Measurements from ENCODE around the gene MAGEA2.
"Not testable (repeated sequence)": the region's sequence is repeated elsewhere in the genome, so short reads cannot be mapped to it uniquely, and the experiment has no call there.

MAGEA2 gene

DNA sequence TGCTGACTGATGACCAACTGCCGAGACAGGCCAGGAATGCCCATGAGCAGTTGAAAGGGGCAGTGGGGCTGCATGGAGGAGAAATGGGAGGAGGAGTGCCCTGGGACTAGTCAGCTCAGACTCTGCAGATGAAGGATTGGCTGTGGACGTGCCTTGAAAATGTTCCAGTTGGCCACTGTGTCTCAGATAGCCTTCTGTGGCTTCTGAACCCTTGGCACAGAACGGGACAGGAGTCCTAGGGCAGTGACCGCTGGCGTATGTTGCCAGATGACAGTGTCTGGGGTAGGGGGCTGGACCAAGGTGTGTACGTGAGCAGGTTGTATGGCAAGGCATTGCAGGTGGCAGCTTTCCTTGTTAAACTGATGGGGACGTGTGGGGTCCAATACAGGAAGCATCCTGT is 47.1 kb downstream of the MAGEA2 start:
- not testable (repeated sequence) for DNase-seq

DNA sequence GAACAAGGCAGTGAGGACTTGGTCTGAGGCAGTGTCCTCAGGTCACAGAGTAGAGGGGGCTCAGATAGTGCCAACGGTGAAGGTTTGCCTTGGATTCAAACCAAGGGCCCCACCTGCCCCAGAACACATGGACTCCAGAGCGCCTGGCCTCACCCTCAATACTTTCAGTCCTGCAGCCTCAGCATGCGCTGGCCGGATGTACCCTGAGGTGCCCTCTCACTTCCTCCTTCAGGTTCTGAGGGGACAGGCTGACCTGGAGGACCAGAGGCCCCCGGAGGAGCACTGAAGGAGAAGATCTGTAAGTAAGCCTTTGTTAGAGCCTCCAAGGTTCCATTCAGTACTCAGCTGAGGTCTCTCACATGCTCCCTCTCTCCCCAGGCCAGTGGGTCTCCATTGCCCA is 53.3 kb downstream of the MAGEA2 start:
- DNase-seq: not testable (repeated sequence)
